Measurements from ENCODE around the gene PPP1R36. TPM values are rescaled to one million over a fixed set of nuclear protein-coding genes. Genes with fewer than 3 reads are reported as not detected.
A peak's percentile ranks its signal among the peaks of the same experiment; 100 is the strongest.

Gene PPP1R36
- total RNA-seq, 1 experiment from 2014 or later = not detected

- in situ Hi-C loops (cut with HindIII; ENCODE audit: low sequenced_read_pairs) = no loop called here
- DNase-seq (ENCODE audit: low spot score) = peak; percentile 67
Measured at GRCh38 chr14:64636208-64636979, 86.6 kb downstream of the PPP1R36 start.

GRCh38 chr14:64636980-64637429 is 87.2 kb downstream of the PPP1R36 start:
- in situ Hi-C loops (cut with HindIII; ENCODE audit: low sequenced_read_pairs) = no loop called here
- no peak for DNase-seq (ENCODE audit: low spot score)

- in situ Hi-C loops (cut with HindIII; ENCODE audit: low sequenced_read_pairs) = no loop called here
- DNase-seq (ENCODE audit: low spot score) = no peak
Measured at GRCh38 chr14:64637735-64638473, 88.1 kb downstream of the PPP1R36 start.

GRCh38 chr14:64638625-64639024 is 88.9 kb downstream of the PPP1R36 start:
- no peak for DNase-seq (ENCODE audit: low spot score)
- in situ Hi-C loops (cut with HindIII; ENCODE audit: low sequenced_read_pairs) = no loop called here

Other genes with a start within 250 kb of the PPP1R36 start
- gene MTHFD1, start 161.6 kb upstream of the PPP1R36 start, total RNA-seq (2014; rRNA removed; shearing (Covaris generic)) = 42.8 and 53.0 TPM in 2 replicates
- 1.5 and 2.1 TPM in 2 replicates for gene AKAP5, start 84.5 kb upstream of the PPP1R36 start, total RNA-seq (2014; rRNA removed; shearing (Covaris generic))
- 1.2 and 3.1 TPM in 2 replicates for gene ZBTB25, start 46.1 kb upstream of the PPP1R36 start, total RNA-seq (2014; rRNA removed; shearing (Covaris generic))
- 31.6 and 38.0 TPM in 2 replicates for gene ZBTB1, start 45.2 kb upstream of the PPP1R36 start, total RNA-seq (2014; rRNA removed; shearing (Covaris generic))
- gene HSPA2, start 9.2 kb upstream of the PPP1R36 start, total RNA-seq (2014; rRNA removed; shearing (Covaris generic)) = not detected in 2 replicates
- 5.2 and 6.7 TPM in 2 replicates for gene PLEKHG3, start 154.5 kb downstream of the PPP1R36 start, total RNA-seq (2014; rRNA removed; shearing (Covaris generic))

All from G401 (cell line).